Stimulated activated CD8-positive, alpha-beta memory T cell treated with anti-CD3 and anti-CD28 coated beads, Interleukin-12 subunit alpha, Interleukin-12 subunit beta, amount 100 ng/mL, for 1 hour (primary cell): ENCODE results near the gene NEURL1B.
"Not testable (repeated sequence)": the region's sequence is repeated elsewhere in the genome, so short reads cannot be mapped to it uniquely, and the experiment has no call there.

Experiments used
- DNase-seq: peaks from one replicate; pipeline ENCODE4 v3.0.0-alpha.2; 2020; ENCODE audit warnings: low read depth

NEURL1B gene

DNA sequence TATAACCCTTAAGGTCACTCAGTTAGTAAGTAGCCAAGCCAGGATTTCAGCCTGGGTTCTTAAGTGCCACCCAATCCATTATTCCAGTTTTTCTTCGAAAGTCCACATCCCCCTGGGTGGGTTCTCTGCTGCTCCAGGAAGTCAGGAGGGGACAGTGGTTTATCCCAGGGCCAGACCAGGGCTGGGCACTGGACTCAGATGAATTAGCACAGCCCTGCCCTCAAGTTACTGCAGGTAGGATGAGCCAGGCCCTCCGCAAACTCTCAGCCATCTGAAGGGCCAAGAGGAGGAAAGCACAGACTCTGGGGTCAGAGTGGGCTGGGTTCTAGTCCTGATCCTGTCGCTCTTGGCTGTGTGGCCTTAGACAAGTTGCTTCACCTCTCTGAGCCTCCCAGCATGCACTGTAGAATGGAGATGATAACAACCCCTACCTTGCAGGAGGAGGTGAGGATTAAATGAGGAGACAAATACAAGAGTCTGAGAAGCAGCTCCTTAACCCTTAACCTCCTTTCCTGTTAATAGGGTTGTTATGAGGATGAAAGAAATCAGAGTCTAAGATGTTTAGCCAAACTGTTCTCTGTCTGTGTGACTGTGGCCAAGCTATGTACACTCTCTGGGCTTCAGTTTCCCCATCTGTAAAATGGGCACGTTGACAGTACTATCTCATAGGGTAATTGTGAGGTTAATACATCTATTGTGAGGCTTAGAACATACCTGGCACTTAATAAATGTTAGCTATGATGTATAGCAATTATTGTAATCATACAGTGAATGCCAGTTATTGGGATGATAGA is 6.8 kb upstream of the NEURL1B start:
- DNase-seq, result no peak

DNA sequence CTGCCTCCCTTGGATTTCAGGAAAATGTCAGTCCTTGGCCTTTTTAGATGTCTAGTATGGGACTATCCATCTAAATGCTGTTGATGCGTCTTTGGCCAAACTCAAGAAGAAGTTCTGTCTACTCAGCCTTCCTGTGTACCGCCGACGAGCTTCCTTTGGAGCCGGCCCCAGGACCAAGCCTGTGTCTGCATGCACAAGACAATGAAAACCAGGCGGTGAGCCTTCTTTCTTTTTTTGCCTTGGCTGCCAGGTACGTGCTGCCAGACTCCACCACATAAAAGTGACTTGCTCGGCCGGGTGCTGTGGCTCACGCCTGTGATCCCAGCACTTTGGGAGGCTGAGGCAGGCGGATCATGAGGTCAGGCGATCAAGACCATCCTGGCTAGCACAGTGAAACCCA is 6.0 kb upstream of the NEURL1B start:
- DNase-seq, result no peak

DNA sequence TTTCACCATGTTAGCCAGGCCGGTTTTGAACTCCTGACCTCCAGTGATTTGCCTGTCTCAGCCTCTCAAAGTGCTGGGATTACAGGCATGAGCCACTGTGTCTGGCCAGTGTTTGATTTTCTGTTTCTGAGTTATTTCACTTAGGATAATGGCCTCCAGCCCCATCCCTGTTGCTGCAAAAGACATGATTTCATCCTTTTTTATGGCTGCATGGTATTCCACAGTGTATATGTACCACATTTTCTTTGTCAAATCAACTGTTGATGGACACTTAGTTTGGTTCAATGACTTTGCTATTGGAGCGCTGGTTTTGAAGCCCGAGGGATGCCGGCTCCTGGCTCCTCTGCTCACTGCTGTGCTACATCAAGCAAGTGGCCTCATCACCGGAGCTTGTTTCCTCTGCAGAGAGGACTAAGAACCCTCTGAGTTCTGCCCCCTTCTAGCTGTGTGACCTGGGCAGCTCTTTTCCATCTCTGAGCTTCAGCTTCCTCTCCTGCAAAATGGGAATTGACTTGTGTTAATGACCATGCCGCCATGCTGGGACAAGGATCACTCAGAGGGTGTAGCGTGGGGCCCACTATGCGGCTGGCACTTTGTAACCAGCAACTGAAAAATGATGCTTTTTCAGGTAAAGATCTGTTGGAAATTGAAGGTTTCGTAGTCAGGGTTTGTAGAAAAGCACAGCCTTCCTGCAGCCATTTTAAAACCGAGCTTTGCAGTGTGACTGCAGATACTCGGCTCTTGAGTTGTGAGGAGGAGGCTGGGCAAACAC is 4.6 kb upstream of the NEURL1B start:
- DNase-seq, result no peak

DNA sequence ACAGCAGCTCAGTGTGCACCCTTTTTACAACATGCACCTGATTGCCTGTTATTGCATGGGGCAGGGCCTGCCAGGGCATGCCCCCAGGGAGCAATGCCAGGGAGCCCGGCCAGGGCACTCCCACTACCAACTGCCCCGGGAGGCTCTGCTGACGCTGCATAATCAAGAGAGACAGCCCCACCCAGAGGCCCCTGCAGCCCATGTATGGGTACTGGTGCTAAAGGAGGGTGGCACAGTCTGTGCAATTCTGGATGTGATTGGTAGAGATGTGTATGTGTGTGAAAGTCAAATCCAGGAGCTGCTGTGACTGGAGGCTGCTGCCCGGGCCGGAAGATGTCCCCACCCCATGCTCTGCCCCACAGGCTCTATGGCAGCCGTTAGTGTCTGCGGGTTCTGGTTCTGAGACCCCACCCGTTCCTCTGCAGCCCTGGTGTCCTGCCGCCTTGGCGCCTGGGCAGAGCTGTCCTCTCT is 3.9 kb upstream of the NEURL1B start:
- no peak for DNase-seq

DNA sequence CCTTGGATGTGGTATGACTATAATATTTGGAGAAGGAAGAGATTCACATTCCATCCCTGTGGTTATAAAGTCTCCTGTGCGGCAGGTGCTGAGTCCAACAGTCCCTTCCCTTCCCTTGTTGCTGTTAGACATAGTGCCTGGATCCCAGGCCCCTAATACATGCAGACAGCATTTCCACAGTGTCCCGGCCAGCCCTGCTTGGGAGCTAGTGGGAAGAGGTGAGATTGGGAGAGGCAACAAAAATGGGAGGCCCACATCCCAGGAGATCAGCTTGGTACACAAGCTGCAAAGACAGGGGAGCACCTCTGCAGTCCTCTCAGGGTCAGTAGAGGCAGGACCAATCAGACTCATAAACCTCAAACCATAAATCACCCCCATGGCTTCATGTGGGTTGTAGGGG is 3.3 kb upstream of the NEURL1B start:
- DNase-seq, result no peak

DNA sequence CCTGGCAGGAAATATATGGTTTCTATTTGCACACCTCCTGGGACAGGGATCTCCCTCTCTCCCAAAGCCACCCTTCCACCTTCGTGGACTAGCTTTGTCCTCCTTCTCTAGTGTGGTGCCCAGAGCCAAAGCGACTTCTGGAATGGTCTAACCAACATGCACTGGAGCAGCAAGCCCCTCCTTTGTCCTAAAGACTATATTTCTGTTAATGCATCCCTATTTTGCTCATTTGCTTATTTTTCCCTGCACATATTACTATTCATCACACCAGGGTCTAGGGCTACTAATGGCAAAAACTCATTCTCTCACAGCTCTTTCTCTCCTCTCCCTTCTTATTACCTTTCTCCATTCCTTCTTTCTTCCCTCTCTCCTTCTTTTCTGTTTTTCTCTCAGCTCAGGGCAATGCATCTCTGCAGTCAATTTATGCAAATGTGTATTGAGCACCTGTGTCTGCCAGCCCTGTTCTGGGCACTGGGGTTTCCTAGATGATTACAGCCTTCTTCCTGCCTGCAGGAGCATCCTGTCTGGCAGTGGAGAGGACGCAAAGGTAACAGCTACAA is 2.8 kb upstream of the NEURL1B start:
- no peak for DNase-seq

DNA sequence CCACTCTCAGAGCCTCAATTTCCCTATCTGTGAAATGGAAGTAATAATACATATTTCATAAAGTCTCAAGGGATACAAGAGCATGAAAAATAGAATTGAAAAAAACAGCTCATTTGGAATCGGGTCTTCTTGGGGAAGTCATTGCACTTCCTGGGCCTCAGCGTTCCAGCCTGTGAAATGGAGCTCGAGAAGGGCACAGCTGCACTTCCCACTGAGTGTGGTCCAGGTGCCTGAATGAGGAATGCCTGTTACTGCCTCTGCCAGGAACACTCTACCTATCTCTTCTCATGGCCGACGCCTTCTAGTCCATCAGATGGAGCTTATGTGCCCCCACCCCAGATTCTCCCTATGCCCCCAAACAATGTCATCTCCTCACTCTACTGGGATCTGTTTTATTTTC is 924 bp upstream of the NEURL1B start:
- no peak for DNase-seq

DNA sequence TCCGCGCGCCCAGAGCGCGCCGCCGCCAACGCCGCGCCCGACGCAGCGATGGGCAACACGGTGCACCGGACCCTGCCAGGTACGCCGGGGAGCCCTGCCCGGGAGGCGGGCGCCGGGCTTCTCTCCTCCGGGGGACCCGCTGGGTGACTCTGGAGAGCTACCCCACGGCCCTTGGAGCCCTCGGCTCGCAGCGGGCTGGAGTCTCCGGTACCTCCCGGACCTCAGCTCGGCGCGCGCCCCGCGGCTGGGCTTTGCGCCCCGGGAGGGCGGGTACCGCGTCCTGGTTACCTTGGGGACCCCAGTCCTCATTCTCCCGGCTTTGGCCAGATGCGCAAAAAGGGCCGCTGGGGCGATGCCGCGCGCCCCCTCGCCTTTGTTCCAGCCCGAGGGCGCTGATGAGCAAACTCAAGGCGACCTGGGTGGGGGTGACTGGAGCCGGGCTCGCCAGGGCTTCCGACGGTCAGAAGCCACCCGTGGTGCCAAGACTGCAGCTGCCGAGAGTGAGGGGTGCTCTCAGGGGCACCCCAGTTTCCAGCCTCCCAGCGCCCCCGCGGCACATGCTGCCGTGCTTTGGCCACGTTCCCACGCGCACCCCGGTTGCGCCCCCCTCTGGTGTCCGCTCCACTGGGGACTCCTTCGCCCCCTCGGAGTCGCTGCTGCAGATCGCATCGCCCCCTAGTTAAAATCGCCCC is 442 bp downstream of the NEURL1B start:
- DNase-seq, result no peak

DNA sequence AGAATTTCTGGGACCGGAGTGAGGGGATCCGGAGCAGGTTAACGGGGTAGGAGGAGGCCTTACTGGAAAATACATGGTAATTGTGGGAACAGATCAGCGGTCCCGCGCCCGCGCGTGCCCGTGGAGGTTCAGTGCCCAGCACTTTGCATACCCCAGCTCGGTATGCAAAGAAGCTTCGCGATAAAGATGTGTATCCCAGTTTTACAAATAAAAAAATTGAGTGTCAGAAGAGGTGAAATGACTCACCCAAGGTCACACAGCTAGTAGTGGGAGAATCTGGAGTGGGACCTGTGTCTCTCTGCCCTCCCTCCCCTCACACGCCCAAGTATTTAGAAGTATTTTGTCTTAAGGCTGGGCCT is 967 bp downstream of the NEURL1B start:
- no peak for DNase-seq

DNA sequence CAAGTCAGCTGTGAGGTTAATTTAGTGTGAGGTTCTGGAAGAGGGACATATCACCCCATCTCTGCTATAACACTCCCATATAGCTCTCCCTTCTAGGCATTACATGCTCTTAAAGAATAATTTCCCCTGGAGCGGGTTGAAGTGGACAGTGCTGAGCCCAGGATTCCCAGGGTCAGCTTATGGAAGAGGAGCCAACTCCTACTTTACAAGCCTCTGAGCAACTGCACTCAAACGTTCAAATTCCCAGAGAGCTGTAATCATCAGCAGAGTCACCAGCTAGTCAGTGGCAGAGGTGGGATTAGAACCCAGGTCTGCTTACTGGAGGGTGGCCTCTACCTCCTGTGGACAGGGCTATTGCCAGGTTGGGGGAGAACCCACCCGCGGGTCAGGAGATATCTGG is 1.4 kb downstream of the NEURL1B start:
- no peak for DNase-seq

DNA sequence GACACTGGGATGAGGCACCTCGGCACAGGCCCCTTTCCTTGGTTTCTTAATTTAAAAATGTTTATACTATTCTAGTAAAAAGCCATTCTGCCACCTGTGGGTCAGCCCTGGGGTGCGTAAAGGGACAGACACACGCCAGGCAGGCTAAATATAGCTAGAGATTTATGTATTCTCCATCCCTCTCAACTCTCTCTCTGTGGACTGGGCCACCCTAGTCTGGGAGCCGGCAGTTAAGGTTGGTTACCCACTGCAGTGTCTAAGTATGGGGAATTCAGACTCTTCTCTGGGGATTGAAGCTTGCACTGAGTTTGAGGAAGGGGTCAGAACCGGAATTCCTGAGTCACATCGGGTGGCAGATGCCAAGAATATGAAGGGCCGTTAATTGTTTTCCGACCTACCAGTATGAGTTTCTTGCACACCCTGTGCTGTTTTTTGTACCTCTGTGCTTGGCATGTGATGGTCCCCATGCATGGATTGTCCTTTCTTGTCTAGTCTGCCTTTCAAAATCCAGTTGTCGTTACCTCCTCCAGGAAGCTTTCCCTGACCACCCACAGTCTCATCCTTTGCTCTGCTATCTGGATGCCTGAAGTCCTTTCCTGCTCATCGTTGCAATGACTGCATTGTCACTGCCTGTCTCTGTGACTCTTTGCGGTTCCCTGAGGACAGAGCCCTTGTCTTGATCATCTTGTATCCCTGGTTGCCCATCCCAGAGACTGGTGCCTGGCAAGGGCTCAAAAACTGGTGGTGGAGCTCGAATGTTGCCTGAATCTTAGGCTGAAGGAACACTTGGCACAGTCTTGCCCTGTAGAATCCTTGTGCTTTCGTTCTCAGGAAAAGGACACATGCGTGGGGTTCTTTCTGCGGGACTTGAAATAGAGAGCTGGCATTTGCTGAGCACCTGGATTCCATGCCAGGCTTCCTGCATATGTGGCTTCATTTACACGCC is 2.1 kb downstream of the NEURL1B start:
- no peak for DNase-seq

DNA sequence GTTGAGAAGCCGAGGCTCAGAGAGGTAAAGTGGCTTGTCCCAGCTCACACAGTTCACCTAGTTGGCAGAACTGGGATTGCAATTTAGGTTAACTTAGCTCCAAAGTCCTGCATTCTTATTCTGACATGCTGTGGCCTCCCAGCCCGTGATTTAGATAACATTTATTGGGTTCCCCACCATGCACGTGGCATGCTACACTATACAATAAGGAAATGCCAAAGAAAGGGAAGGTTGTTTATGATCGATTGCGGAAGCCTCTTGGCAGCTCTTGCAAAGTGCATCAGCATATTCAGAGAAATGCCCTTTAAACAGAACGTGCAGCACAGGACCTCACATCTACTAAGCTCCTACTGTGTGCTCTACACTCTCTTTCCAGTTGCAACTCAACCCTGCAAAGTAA is 3.2 kb downstream of the NEURL1B start:
- DNase-seq, result no peak

DNA sequence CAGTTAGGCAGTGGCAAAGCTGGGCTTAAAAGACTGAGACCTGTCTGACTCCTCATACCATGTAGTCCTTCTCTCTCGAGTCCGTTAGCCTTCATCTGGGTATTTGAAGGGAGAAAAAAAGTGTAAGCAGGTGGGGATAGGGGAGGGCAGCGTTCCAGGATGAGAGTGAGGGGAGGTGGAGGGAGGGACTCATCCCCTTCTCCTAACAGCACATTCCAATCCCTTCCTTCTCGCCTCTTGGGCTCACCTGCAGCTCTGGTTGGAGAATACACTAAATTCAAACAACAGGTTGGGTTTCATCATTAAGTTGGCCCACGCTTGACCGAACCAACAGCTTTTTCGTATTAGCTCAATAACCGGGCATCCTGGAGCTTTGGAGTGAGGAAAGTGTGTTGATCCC is 3.6 kb downstream of the NEURL1B start:
- no peak for DNase-seq

DNA sequence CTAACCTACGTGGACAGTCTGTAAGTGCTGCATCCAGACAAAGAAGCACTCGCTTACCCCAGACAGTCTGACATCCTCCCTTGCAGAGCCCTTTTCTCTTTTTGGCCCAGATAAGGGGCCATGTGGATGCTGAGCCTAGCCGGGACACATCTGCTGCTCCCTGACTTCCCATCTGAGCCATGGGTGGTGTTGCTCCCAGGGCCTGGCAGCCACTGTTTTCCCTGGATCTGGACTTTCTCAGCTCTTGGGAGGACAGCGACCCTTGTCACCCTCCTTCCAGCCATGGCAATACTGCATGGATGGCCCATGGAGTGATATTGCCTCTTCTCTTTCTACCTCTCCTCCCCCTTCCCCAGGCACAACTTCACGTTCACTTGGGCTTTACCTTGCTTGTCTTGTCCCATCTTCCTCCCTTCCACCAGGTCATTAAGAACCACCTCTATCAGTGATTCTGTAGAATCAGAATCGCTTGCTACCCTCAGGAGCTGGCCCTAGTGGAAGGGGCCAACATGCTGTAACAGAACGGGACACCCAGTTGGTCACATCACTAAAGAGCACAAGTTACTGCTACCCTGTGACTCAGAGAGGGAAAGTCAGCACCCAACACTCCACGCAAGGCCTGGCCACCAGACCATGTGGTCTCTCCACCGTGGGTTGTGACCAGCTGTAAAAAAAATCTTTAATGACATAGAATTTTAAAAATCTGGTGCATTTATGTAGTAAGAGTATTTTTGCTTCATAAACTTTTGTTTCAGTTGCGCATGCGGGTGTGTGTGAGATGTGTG is 4.4 kb downstream of the NEURL1B start:
- DNase-seq, result no peak

DNA sequence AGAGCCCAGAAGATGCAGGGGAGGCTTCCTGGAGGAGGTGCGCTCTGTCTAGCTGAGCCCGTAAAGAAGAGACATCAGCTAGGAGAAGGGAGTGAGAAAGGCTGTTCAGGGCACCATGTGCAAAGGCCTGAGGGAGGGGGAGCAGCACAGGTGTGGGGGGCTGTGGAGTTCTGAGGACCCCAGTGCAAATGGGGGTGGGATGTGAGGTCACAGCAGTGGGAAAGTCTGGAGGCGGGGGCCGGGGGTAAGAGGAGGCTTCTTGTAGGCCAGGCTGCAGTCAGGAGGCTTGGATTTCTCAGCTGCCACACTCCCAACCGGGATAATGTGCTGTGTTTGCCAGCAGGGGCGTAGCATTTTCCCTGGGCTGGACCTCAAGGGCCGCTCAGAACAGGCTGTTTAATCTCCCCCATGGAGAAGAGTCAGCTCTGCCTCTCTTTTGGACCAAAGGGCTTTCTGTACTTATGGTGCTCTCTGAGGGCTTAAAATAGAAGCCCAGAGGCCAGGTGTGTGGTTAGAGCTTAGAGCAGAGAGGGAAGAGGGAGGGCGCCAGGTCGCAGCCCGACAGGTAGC is 5.7 kb downstream of the NEURL1B start:
- no peak for DNase-seq

DNA sequence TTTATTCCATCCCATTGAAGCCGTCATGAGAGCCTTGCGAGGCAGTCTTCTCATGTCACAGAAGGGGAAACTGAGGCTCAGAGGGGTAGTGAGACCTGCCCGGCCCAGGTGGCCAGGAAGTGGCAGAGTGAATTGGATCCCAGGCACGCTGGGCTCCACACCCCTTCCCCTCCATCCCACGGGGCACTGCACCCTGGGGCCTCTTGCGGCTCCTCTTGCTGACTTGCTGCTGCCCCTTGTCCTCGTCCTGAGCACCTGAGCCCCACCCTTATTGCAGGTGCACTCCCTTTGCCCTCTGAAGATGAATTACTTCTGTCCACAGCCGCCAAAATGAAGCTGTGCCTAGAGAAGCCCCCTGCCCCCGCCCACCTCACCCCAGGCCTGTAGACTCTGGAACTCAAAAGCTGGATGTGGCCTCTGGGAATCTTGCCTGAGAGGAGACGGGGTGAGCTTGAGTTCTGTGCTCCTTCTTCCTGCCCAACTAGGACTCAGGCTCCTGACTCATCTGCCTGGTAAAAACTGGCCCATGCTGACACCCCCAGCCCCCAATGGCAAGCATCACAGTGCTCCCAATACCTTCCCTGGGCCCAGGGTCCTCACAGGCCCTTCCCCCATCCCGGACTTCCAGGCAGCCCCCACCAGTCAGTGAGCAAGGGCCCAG is 6.4 kb downstream of the NEURL1B start:
- no peak for DNase-seq

DNA sequence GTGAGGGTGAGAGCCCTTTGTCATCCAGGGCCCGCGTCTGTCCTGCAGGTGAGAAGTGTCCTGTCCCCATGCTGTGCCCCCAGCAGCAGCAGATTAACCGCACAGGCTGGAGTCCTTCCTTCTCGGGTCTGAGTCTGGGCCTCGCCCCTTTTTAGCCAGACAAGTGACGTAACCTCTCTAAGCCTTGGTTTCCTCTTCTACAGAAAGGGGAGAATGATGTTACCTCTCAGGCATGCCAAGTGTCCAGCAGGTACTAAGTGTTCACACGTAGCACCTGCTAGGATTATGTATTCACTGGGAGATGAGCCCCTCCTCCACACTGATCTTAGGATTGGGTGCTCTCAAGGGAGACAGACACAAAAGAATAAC is 6.9 kb downstream of the NEURL1B start:
- no peak for DNase-seq

DNA sequence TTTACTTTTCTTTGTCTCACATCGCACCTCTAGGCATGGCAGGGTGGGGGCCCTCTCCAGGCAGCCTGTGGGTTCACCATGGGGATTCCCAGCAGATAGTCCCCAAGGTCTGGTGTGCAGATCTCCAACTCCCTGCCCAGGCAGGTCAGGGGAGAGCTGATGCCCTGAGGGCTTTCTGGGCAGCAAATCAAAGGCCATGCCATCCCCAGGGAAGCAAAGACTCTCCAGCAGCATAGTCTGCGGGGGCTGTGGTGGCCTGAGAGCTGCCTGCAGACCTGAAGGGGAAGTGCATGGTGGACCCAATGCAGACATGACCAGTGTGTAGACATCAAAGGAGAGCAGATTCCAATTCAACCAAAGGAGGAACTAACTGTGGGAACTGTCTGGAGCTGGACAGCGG is 7.7 kb downstream of the NEURL1B start:
- DNase-seq, result no peak

DNA sequence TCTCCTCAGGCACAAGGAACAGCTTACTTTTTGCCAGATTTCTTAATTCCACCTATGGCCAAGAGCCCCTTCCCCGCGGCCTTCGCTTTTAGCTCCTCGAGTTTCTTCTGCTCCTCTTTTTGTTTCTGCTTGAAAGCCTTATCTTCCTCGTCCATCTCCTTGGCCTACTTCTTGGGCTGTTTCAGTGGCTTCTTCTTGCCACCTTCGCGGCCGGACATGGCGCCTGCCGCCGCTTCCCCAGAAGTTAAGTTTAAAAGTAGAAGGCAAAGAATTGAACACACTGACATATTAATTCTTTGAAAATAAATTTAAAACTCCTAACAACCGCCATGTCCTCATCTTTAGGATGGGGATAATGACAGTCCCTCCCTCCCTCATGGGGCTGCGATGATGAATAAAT is 15.4 kb downstream of the NEURL1B start:
- not testable (repeated sequence) for DNase-seq
